DOHH2 (cell line): ENCODE measurements around the gene KCNJ14.
A peak's percentile ranks its signal among the peaks of the same experiment; 100 is the strongest.

Experiments
- EZH2phosphoT487 ChIP-seq: fragments of 200-600 bp; sonication (generic); IDR thresholded peaks from 2 replicates; pipeline ENCODE4 v1.6.1; 2017; ENCODE audit warnings: borderline replicate concordance, mild to moderate bottlenecking, antibody characterized with exemption, low read length, moderate library complexity, mixed read lengths
- TF ChIP-seq, protein P1 (sequence below): fragments of 200-600 bp; sonication (generic); IDR thresholded peaks from one replicate; pipeline ENCODE4 v1.5.1; 2014; ENCODE audit warnings: antibody characterized with exemption, mild to moderate bottlenecking, low read depth, low read length; ENCODE audit not compliant: poor library complexity, severe bottlenecking

DNA sequence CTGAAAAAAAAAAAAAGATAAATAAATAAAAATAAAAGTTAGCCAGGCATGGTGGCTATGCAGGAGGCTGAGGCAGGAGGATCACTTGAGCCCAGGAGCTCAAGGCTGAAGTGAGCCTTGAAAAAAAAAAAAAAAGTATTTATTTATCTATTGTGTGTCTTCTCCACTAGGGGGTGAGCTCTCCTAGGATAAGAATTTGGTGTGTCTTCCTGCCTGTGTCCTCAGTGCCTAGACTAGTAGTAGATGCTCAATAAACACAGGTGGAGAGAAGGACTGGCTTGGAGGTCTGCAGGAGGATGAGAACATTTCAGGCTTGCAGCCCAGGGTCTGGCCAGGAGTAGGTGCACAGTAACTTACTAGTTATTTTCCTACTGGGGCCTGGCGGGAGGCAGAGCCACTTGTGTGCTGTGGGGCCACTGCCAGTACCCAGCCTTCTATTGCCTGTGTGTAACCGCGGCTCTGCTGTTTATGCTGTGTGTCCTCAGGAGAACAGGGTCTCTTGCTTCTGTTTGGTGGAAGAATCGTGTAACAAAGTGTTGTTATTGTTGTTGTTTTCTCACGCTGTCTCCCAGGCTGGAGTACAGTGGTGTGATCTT, 50.9 kb downstream of the KCNJ14 start:
- TF ChIP-seq, protein P1, sequence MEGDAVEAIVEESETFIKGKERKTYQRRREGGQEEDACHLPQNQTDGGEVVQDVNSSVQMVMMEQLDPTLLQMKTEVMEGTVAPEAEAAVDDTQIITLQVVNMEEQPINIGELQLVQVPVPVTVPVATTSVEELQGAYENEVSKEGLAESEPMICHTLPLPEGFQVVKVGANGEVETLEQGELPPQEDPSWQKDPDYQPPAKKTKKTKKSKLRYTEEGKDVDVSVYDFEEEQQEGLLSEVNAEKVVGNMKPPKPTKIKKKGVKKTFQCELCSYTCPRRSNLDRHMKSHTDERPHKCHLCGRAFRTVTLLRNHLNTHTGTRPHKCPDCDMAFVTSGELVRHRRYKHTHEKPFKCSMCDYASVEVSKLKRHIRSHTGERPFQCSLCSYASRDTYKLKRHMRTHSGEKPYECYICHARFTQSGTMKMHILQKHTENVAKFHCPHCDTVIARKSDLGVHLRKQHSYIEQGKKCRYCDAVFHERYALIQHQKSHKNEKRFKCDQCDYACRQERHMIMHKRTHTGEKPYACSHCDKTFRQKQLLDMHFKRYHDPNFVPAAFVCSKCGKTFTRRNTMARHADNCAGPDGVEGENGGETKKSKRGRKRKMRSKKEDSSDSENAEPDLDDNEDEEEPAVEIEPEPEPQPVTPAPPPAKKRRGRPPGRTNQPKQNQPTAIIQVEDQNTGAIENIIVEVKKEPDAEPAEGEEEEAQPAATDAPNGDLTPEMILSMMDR: peak; percentile 50
- TF ChIP-seq EZH2phosphoT487: no peak
